Progenitor cell of endocrine pancreas (in vitro differentiated cells): ENCODE data around the gene FAM111B. TPM values are rescaled to one million over a fixed set of nuclear protein-coding genes. Genes with fewer than 3 reads are reported as not detected.
"Not testable (repeated sequence)": the region's sequence is repeated elsewhere in the genome, so short reads cannot be mapped to it uniquely, and the experiment has no call there.

Experiments
- DNase-seq: peaks from one replicate; pipeline ENCODE4 v3.0.0; 2021; ENCODE audit warnings: low spot score; ENCODE audit not compliant: unreplicated experiment
- H3K27ac Mint-ChIP-seq: 2 replicates; pipeline ENCODE4 v1.8.0; 2021; ENCODE audit warnings: mild to moderate bottlenecking, moderate library complexity, mixed read lengths
- H3K27me3 Mint-ChIP-seq: 2 replicates; pipeline ENCODE4 v1.8.0; 2021; ENCODE audit warnings: mixed read lengths
- H3K36me3 Mint-ChIP-seq: 2 replicates; pipeline ENCODE4 v1.8.0; 2022; ENCODE audit warnings: mixed read lengths; ENCODE audit not compliant: insufficient read depth
- H3K4me1 Mint-ChIP-seq: 2 replicates; pipeline ENCODE4 v1.8.0; 2021; ENCODE audit warnings: low read depth, mixed read lengths
- H3K4me3 Mint-ChIP-seq: 2 replicates; pipeline ENCODE4 v1.8.0; 2021; ENCODE audit warnings: low read depth, mild to moderate bottlenecking, moderate library complexity, mixed read lengths
- H3K9me3 Mint-ChIP-seq: 2 replicates; pipeline ENCODE4 v1.8.0; 2021; ENCODE audit warnings: low read depth, mixed read lengths
- CTCF ChIP-seq: fragments of 200-600 bp; sonication (generic); IDR thresholded peaks from one replicate; pipeline ENCODE4 v1.5.0; 2021; ENCODE audit warnings: antibody characterized with exemption, mild to moderate bottlenecking; ENCODE audit not compliant: unreplicated experiment
- long read RNA-seq: library from polyadenylated mRNA; unstranded; transcript quantifications from one replicate; pipeline ENCODE4 v2.0.0, GENCODE V29; 2020
- total RNA-seq: library from RNA; stranded (reverse); gene quantifications from 2 replicates; pipeline ENCODE4 v1.2.1, GENCODE V29; 2021

The FAM111B gene
- 13.8 and 14.7 TPM in 2 replicates for total RNA-seq
- long read RNA-seq, transcript FAM111B-201 (4 exons, 3,488 nt): major isoform, 23 of 32 reads
- long read RNA-seq, partial matches to known transcripts: 2 of 32 reads
- long read RNA-seq, other reads (novel, unspliced or antisense): 4 of 32 reads

- Mint-ChIP-seq H3K27me3 (peaks cover 47% of the 10 kb centered on the region), H3K4me1 (peaks cover 16% of the 10 kb centered on the region), H3K9me3 (no peaks in the 10 kb centered on the region), H3K27ac (peak within 1 kb of the TSS; percentile 90), H3K4me3 (peak within 1 kb of the TSS; percentile 80), H3K36me3 (peaks cover 1% of the 10 kb centered on the region)
- peak; percentile 44 for DNase-seq
- no peak for TF ChIP-seq CTCF
These were observed at the start of gene FAM111B for GRCh38 chr11:59106363-59107336. TSS of gene FAM111B (plus strand) at chr11:59107237. CDS start at chr11:59109626, 2,389 bp downstream.

- H3K27ac Mint-ChIP-seq: peak overlapping the region; percentile 67
- DNase-seq: peak; percentile 96
- not testable (repeated sequence) for H3K4me1 Mint-ChIP-seq, H3K9me3 Mint-ChIP-seq, H3K36me3 Mint-ChIP-seq
- H3K27me3 Mint-ChIP-seq: peaks cover 17% of the 10 kb centered on the region
- TF ChIP-seq CTCF: peak; percentile 96
- H3K4me3 Mint-ChIP-seq: peak overlapping the region; percentile 88
These were observed 48.7 kb upstream of the FAM111B start for GRCh38 chr11:59058120-59059033.

GRCh38 chr11:59060096-59060495, 46.9 kb upstream of the FAM111B start:
- peaks cover 26% of the 10 kb centered on the region for H3K27me3 Mint-ChIP-seq
- H3K9me3 Mint-ChIP-seq, H3K4me3 Mint-ChIP-seq, H3K4me1 Mint-ChIP-seq, H3K27ac Mint-ChIP-seq, H3K36me3 Mint-ChIP-seq, DNase-seq: not testable (repeated sequence)

GRCh38 chr11:59062602-59063529, 44.2 kb upstream of the FAM111B start:
- Mint-ChIP-seq H3K4me3 (no peak overlapping the region), H3K9me3 (no peaks in the 10 kb centered on the region), H3K4me1 (peaks cover 2% of the 10 kb centered on the region), H3K27ac (no peak overlapping the region), H3K36me3 (no peaks in the 10 kb centered on the region), H3K27me3 (peaks cover 39% of the 10 kb centered on the region)
- no peak for TF ChIP-seq CTCF
- DNase-seq: no peak

GRCh38 chr11:59063996-59064727, 42.9 kb upstream of the FAM111B start:
- not testable (repeated sequence) for DNase-seq, H3K4me3 Mint-ChIP-seq, H3K9me3 Mint-ChIP-seq, H3K27ac Mint-ChIP-seq, H3K4me1 Mint-ChIP-seq, H3K36me3 Mint-ChIP-seq
- H3K27me3 Mint-ChIP-seq: peaks cover 42% of the 10 kb centered on the region
